Peyer's patch (tissue), 4 donors: Measurements from ENCODE around the gene CYP51A1.

Source experiments
- CTCF ChIP-seq, 6 experiments: fragments of 450-650 bp in 4 of 6; fragments of 200-600 bp in 2 of 6; sonication (generic) in 1 of 6; IDR thresholded peaks; one replicate each; pipeline ENCODE4 v1.5.1; 2017 to 2019; ENCODE audit warnings: antibody characterized with exemption in 6 of 6, mild to moderate bottlenecking in 3 of 6, moderate library complexity in 1 of 6
- POLR2A ChIP-seq, 2 donors: fragments of 450-650 bp; IDR thresholded peaks; one replicate each; pipeline ENCODE4 v1.5.1; 2017; ENCODE audit warnings: antibody characterized with exemption in 2 of 2, mild to moderate bottlenecking in 2 of 2, moderate library complexity in 2 of 2

GRCh38 chr7:92119213-92119759, 15.0 kb downstream of the CYP51A1 start:
- TF ChIP-seq CTCF (IDR thresholded peaks at IDR 0.05) (no peak), POLR2A (IDR thresholded peaks at IDR 0.05) (no peak)
